HCT116 (cell line): ENCODE results near the gene MESP2. TPM values are rescaled to one million over a fixed set of nuclear protein-coding genes. Genes with fewer than 3 reads are reported as not detected.

ENCODE experiments used
- ATAC-seq: fragments of 200-7000 bp; cut with Tn5 transposase; 2 replicates; pipeline ENCODE4 v1.9.1; 2020; ENCODE audit warnings: mild to moderate bottlenecking, moderate library complexity
- BruUV-seq: library from RNA; stranded (reverse); fragments of 400-500 nt; replicated peaks from 2 replicates; lab custom pipeline; 2021; lab: Mats Ljungman, UMichigan
- CTCF ChIA-PET: fragments of 300-600 bp; sonication (Branson Sonifier 250); formaldehyde crosslinking; loops from one replicate; lab custom pipeline; 2021; ENCODE audit warnings: antibody characterized with exemption; lab: Charles Lee
- POLR2A ChIA-PET: fragments of 300-600, 350-600 bp; sonication (Branson Sonifier 250); formaldehyde crosslinking; loops from one replicate; lab custom pipeline; 2021; ENCODE audit warnings: antibody characterized with exemption; lab: Charles Lee
- RAD21 ChIA-PET, 2 experiments: fragments of 300-600 bp; sonication (Branson Sonifier 250); formaldehyde crosslinking; loops; one replicate each; lab custom pipeline; 2023; ENCODE audit warnings: low total read pairs in 2 of 2; ENCODE audit not compliant: uncharacterized antibody in 2 of 2, unreplicated experiment in 2 of 2, low non-redundant PET in 1 of 2; lab: Charles Lee
- DNase-seq: peaks from one replicate; pipeline ENCODE4 v3.0.0-alpha.2; 2010; ENCODE audit warnings: low read depth, low spot score
- H2AFZ ChIP-seq: fragments of 200-600 bp; shearing (Covaris generic), sonication (generic); 2 replicates; pipeline ENCODE4 v1.6.1; 2017; ENCODE audit warnings: low read depth, mixed run types, mixed read lengths, antibody characterized with exemption, low read length; ENCODE audit not compliant: poor library complexity, severe bottlenecking
- H3K27ac ChIP-seq: 2 replicates; pipeline ENCODE4 v1.5.1; 2012; ENCODE audit warnings: low read depth, low read length
- H3K27me3 ChIP-seq: fragments of 200-600 bp; sonication (generic); 2 replicates; pipeline ENCODE4 v1.6.1; 2016; ENCODE audit warnings: mixed run types, low read length, mixed read lengths; ENCODE audit not compliant: insufficient read depth
- H3K36me3 ChIP-seq, 2 experiments: fragments of 200-500 bp in 1 of 2; fragments of 200-600 bp in 1 of 2; sonication (Bioruptor generic) in 1 of 2; sonication (generic) in 1 of 2; 2 replicates each; pipeline versions ENCODE4 v1.5.1 to v1.6.1; 2014 to 2016; ENCODE audit warnings: low read length in 2 of 2, inconsistent platforms in 1 of 2, mixed read lengths in 1 of 2, mixed run types in 1 of 2; ENCODE audit not compliant: insufficient read depth in 2 of 2, control insufficient read depth in 1 of 2
- H3K4me1 ChIP-seq, 2 experiments: fragments of 200-600 bp in 1 of 2; sonication (generic) in 1 of 2; 2 replicates each; pipeline versions ENCODE4 v1.5.1 to v1.6.1; 2012 to 2017; ENCODE audit warnings: low read length in 2 of 2, inconsistent platforms in 1 of 2, mild to moderate bottlenecking in 1 of 2, mixed read lengths in 1 of 2, mixed run types in 1 of 2, moderate library complexity in 1 of 2; ENCODE audit not compliant: insufficient read depth in 2 of 2, control insufficient read depth in 1 of 2
- H3K4me2 ChIP-seq: fragments of 200-600 bp; sonication (generic); 2 replicates; pipeline ENCODE4 v1.6.1; 2017; ENCODE audit warnings: mixed run types, low read length, mixed read lengths
- H3K4me3 ChIP-seq, 2 experiments: fragments of 200-600 bp in 1 of 2; sonication (generic) in 1 of 2; replicated peaks in 1 of 2; 2 replicates each; pipeline ENCODE4 v1.5.1; 2011 to 2016; ENCODE audit warnings: low read length in 2 of 2, control low read depth in 1 of 2, low read depth in 1 of 2, mild to moderate bottlenecking in 1 of 2, mixed read lengths in 1 of 2, mixed run types in 1 of 2
- H3K79me2 ChIP-seq: fragments of 200-600 bp; sonication (generic); 2 replicates; pipeline ENCODE4 v1.6.1; 2017; ENCODE audit warnings: mild to moderate bottlenecking, mixed run types, low read length, moderate library complexity, mixed read lengths; ENCODE audit not compliant: insufficient read depth
- H3K9ac ChIP-seq: fragments of 200-600 bp; sonication (generic); 2 replicates; pipeline ENCODE4 v1.6.1; 2016; ENCODE audit warnings: low read length, mixed read lengths
- H3K9me2 ChIP-seq: fragments of 200-600 bp; sonication (generic), shearing (Covaris generic); 2 replicates; pipeline ENCODE4 v1.6.1; 2017; ENCODE audit warnings: mixed run types, mild to moderate bottlenecking, moderate library complexity; ENCODE audit not compliant: insufficient read depth
- H3K9me3 ChIP-seq, 2 experiments: fragments of 200-500 bp in 1 of 2; fragments of 200-600 bp in 1 of 2; sonication (Bioruptor generic) in 1 of 2; sonication (generic) in 1 of 2; 2 replicates each; pipeline ENCODE4 v1.6.1; 2014 to 2017; ENCODE audit warnings: low read length in 2 of 2, mixed read lengths in 2 of 2, inconsistent platforms in 1 of 2, low read depth in 1 of 2, mild to moderate bottlenecking in 1 of 2, mixed run types in 1 of 2, moderate library complexity in 1 of 2; ENCODE audit not compliant: control insufficient read depth in 1 of 2, insufficient read depth in 1 of 2
- H4K20me1 ChIP-seq: fragments of 200-600 bp; sonication (generic), shearing (Covaris generic); 2 replicates; pipeline ENCODE4 v1.6.1; 2017; ENCODE audit warnings: mixed run types, mild to moderate bottlenecking, moderate library complexity; ENCODE audit not compliant: insufficient read depth
- CEBPB ChIP-seq: IDR thresholded peaks from 2 replicates; pipeline ENCODE4 v1.6.1; 2012; ENCODE audit warnings: low read depth
- EGR1 ChIP-seq: IDR thresholded peaks from 2 replicates; pipeline ENCODE4 v1.6.1; 2012; ENCODE audit warnings: low read depth
- EZH2phosphoT487 ChIP-seq: fragments of 200-600 bp; IDR thresholded peaks from 2 replicates; pipeline ENCODE4 v1.6.1; 2018; ENCODE audit warnings: antibody characterized with exemption, borderline replicate concordance
- POLR2A ChIP-seq: IDR thresholded peaks from 2 replicates; pipeline ENCODE4 v1.7.0; 2011; ENCODE audit warnings: borderline replicate concordance; ENCODE audit not compliant: insufficient read depth, insufficient read length; ENCODE audit errors: extremely low read depth
- SIN3A ChIP-seq: IDR thresholded peaks from 2 replicates; pipeline ENCODE4 v1.6.1; 2012; ENCODE audit warnings: low read depth
- SRF ChIP-seq: IDR thresholded peaks from 2 replicates; pipeline ENCODE4 v1.6.1; 2012; ENCODE audit warnings: low read depth
- YY1 ChIP-seq: IDR thresholded peaks from 2 replicates; pipeline ENCODE4 v1.6.1; 2011; ENCODE audit warnings: low read length, low read depth, moderate library complexity, mild to moderate bottlenecking; ENCODE audit not compliant: insufficient replicate concordance; ENCODE audit errors: extremely low read depth
- ZFX ChIP-seq: fragments of 450-650 bp; IDR thresholded peaks from 2 replicates; pipeline ENCODE4 v1.6.1; 2017
- ZNF274 ChIP-seq: fragments of 200-500 bp; sonication (Bioruptor generic); IDR thresholded peaks from 2 replicates; pipeline ENCODE4 v1.6.1; 2014; ENCODE audit warnings: mild to moderate bottlenecking, low read depth, low read length, inconsistent platforms
- intact Hi-C: fragments of 100-400 bp; cut with micrococcal nuclease; formaldehyde crosslinking; loops from 2 replicates; pipeline ENCODE4 v1.10.0; 2022
- total RNA-seq: library from RNA; stranded (reverse); gene quantifications from one replicate; pipeline ENCODE4 v1.2.1, GENCODE V29; 2021; ENCODE audit not compliant: unreplicated experiment
- TF ChIP-seq, protein P1 (sequence below): IDR thresholded peaks from 2 replicates; pipeline ENCODE4 v1.6.1; 2011; ENCODE audit warnings: mild to moderate bottlenecking, low read length, moderate library complexity; ENCODE audit not compliant: insufficient replicate concordance; ENCODE audit errors: extremely low read depth
- TF ChIP-seq, protein P2 (sequence below): IDR thresholded peaks from 2 replicates; pipeline ENCODE4 v1.6.1; 2012
- TF ChIP-seq, protein P3 (sequence below): IDR thresholded peaks from 2 replicates; pipeline ENCODE4 v1.6.1; 2012
- TF ChIP-seq, protein P4 (sequence below), 3 experiments: fragments of 200-600 bp in 1 of 3; sonication (generic) in 1 of 3; IDR thresholded peaks in 2 of 3; conservative IDR thresholded peaks in 1 of 3; 2 replicates each; pipeline ENCODE4 v1.5.1; 2012 to 2017; ENCODE audit warnings: low read depth in 2 of 3, low read length in 2 of 3, antibody characterized with exemption in 1 of 3, borderline replicate concordance in 1 of 3, control low read depth in 1 of 3, mild to moderate bottlenecking in 1 of 3, mixed read lengths in 1 of 3, mixed run types in 1 of 3, moderate library complexity in 1 of 3; ENCODE audit not compliant: insufficient read depth in 1 of 3

Gene MESP2
- total RNA-seq, 1 experiment from 2014 or later: 0.20 TPM

DNA sequence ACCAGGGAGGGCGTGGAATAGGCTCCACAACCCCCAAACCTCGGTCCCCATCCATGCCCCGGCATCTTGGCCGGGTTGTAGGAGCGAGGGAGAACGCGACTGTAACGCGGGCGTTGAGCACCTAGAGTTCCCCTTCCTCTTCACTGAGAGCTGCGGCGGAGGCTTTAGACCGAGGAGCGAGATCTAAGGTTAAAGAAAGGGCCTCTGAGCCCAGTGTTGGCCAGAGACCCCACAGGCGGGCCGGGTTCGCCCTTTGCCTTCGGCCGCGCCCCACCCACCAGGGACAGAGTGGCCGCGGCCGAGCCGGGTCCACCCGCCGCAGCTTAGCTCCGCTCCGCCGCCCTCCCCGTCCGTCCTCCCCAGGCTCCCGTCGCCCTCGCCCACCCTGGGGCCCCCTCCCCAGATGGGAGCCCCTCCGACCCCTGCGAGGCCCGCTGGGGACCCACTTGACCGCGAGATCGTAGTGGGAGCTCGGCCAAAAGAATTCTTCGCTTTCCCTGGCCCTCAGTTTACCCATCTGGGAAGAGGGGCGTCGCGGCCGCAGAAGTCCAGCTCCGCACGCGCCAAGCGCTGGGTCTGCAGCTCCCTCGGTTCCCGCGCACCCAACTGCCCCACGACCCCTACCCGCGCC lies 38.1 kb downstream of the MESP2 start:
- DNase-seq (no peak), ATAC-seq (no peak)
- Histone ChIP-seq H3K79me2 (no peaks in the 10 kb centered on the region), H2AFZ (no peak overlapping the region), H3K27me3 (no peaks in the 10 kb centered on the region), H3K36me3 (no peaks in the 10 kb centered on the region), H4K20me1 (no peaks in the 10 kb centered on the region), H3K9me3 (peaks cover 0 to 3% of the 10 kb centered on the region in 2 experiments; a peak in 1 of 4 replicates), H3K9ac (no peak overlapping the region), H3K4me1 (peaks cover 4 to 14% of the 10 kb centered on the region in 2 experiments; a peak in 2 of 4 replicates), H3K4me2 (no peak overlapping the region), H3K27ac (no peak overlapping the region), H3K4me3 (no peak overlapping the region), H3K9me2 (no peaks in the 10 kb centered on the region)
- TF ChIP-seq, protein P1, sequence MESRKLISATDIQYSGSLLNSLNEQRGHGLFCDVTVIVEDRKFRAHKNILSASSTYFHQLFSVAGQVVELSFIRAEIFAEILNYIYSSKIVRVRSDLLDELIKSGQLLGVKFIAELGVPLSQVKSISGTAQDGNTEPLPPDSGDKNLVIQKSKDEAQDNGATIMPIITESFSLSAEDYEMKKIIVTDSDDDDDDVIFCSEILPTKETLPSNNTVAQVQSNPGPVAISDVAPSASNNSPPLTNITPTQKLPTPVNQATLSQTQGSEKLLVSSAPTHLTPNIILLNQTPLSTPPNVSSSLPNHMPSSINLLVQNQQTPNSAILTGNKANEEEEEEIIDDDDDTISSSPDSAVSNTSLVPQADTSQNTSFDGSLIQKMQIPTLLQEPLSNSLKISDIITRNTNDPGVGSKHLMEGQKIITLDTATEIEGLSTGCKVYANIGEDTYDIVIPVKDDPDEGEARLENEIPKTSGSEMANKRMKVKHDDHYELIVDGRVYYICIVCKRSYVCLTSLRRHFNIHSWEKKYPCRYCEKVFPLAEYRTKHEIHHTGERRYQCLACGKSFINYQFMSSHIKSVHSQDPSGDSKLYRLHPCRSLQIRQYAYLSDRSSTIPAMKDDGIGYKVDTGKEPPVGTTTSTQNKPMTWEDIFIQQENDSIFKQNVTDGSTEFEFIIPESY: no peak
- ChIA-PET RAD21 (no interaction called here), CTCF (no interaction called here), POLR2A (no interaction called here)
- no TSS peak for BruUV-seq
- intact Hi-C loops: no loop called here

DNA sequence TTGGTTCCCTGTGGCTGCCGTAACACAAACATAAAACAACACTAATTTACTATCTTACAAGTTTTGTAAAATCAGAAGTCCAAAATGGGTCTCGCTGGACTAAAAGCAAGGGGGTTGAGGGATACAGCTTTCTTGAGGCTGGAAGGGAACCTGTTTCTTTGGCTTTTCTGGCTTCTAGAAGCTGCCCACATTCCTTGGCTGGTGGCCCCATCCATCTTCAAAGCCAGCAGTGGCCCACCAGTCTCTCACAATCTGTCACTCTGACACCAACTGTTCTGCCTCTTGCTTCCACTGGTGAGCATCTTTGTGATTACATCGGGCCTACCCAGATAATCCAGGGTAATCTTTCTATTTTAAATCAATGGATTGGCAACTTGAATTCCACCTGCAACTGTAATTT lies 39.6 kb downstream of the MESP2 start:
- ChIA-PET CTCF (no interaction called here), POLR2A (no interaction called here), RAD21 (no interaction called here)
- Histone ChIP-seq H3K4me1 (peaks cover 4 to 14% of the 10 kb centered on the region in 2 experiments; a peak in 2 of 4 replicates), H3K36me3 (no peaks in the 10 kb centered on the region), H3K27ac (no peak overlapping the region), H3K79me2 (no peaks in the 10 kb centered on the region), H3K4me2 (no peak overlapping the region), H4K20me1 (no peaks in the 10 kb centered on the region), H3K9me3 (peaks cover 0 to 3% of the 10 kb centered on the region in 2 experiments; a peak in 1 of 4 replicates), H3K9ac (no peak overlapping the region), H2AFZ (no peak overlapping the region), H3K9me2 (no peaks in the 10 kb centered on the region), H3K4me3 (no peak overlapping the region), H3K27me3 (no peaks in the 10 kb centered on the region)
- no TSS peak for BruUV-seq
- DNase-seq: no peak
- intact Hi-C loops: no loop called here
- ATAC-seq: no peak
- TF ChIP-seq, protein P2, sequence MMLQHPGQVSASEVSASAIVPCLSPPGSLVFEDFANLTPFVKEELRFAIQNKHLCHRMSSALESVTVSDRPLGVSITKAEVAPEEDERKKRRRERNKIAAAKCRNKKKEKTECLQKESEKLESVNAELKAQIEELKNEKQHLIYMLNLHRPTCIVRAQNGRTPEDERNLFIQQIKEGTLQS: no peak
- TF ChIP-seq POLR2A (no peak), YY1 (no peak), CEBPB (no peak), ZNF274 (no peak), EZH2phosphoT487 (no peak), EGR1 (no peak), SIN3A (no peak), ZFX (no peak), SRF (no peak)
- TF ChIP-seq, protein P1: no peak
- TF ChIP-seq, protein P3, sequence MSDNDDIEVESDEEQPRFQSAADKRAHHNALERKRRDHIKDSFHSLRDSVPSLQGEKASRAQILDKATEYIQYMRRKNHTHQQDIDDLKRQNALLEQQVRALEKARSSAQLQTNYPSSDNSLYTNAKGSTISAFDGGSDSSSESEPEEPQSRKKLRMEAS: no peak
- TF ChIP-seq, protein P4, sequence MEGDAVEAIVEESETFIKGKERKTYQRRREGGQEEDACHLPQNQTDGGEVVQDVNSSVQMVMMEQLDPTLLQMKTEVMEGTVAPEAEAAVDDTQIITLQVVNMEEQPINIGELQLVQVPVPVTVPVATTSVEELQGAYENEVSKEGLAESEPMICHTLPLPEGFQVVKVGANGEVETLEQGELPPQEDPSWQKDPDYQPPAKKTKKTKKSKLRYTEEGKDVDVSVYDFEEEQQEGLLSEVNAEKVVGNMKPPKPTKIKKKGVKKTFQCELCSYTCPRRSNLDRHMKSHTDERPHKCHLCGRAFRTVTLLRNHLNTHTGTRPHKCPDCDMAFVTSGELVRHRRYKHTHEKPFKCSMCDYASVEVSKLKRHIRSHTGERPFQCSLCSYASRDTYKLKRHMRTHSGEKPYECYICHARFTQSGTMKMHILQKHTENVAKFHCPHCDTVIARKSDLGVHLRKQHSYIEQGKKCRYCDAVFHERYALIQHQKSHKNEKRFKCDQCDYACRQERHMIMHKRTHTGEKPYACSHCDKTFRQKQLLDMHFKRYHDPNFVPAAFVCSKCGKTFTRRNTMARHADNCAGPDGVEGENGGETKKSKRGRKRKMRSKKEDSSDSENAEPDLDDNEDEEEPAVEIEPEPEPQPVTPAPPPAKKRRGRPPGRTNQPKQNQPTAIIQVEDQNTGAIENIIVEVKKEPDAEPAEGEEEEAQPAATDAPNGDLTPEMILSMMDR (IDR thresholded peaks at IDR 0.05 in 2 of 3, conservative IDR thresholded peaks at IDR 0.05 in 1 of 3; ENCODE audit: borderline replicate concordance in 1 of 3, insufficient read depth in 1 of 3, low read depth in 2 of 3, low read length in 2 of 3): no peak
